ENCODE data around the gene ANKDD1A.

ANKDD1A gene

DNA sequence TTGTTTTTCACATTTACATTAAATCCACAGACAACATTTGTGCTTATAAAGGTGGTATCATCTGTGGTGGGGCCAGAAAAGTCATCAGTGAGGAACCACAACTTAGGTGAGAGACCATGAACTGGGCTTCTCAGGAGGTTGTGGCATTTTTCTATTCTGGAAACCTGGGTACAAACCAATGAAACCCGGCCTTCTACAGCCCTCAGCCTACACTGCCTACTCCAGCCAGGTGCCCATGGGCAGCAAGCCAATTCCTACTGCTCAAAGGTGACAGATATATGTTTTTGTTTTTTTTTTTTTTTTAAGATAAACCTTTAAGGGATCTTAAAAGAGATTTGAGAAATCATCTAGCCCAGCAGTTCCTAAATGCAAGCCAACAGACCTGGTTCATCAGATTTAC is 57.7 kb downstream of the ANKDD1A start:
- TF ChIP-seq, protein P1, sequence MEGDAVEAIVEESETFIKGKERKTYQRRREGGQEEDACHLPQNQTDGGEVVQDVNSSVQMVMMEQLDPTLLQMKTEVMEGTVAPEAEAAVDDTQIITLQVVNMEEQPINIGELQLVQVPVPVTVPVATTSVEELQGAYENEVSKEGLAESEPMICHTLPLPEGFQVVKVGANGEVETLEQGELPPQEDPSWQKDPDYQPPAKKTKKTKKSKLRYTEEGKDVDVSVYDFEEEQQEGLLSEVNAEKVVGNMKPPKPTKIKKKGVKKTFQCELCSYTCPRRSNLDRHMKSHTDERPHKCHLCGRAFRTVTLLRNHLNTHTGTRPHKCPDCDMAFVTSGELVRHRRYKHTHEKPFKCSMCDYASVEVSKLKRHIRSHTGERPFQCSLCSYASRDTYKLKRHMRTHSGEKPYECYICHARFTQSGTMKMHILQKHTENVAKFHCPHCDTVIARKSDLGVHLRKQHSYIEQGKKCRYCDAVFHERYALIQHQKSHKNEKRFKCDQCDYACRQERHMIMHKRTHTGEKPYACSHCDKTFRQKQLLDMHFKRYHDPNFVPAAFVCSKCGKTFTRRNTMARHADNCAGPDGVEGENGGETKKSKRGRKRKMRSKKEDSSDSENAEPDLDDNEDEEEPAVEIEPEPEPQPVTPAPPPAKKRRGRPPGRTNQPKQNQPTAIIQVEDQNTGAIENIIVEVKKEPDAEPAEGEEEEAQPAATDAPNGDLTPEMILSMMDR (IDR thresholded peaks at IDR 0.05; ENCODE audit: low read depth, low read length), result no peak
- no peak for DNase-seq (ENCODE audit: low read depth, low spot score)
- in situ Hi-C loops (cut with HindIII; ENCODE audit: low sequenced_read_pairs), result no loop called here
- no peak overlapping the region for H3K4me3 ChIP-seq (ENCODE audit: low read depth, low read length)

DNA sequence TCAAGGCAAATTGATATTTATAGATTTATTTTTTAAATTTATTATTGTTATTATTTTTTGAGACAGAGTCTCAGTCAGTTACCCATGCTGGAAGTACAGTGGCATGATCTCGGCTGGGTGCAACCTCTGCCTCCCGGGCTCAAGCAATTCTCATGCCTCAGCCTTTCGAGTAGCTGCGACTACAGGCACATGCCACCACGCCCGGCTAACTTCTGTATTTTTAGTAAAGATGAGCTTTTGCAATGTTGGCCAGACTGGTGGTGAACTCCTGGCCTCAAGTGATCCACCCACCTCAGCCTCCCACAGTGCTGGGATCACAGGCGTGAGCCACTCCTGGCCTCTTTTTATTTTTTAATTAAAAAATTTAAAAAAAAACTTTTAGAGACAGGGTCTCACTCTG is 59.0 kb downstream of the ANKDD1A start:
- in situ Hi-C loops (cut with HindIII; ENCODE audit: low sequenced_read_pairs), result no loop called here
- no peak overlapping the region for H3K4me3 ChIP-seq (ENCODE audit: low read depth, low read length)
- DNase-seq (ENCODE audit: low read depth, low spot score), result no peak
- TF ChIP-seq, protein P1 (IDR thresholded peaks at IDR 0.05; ENCODE audit: low read depth, low read length), result no peak

DNA sequence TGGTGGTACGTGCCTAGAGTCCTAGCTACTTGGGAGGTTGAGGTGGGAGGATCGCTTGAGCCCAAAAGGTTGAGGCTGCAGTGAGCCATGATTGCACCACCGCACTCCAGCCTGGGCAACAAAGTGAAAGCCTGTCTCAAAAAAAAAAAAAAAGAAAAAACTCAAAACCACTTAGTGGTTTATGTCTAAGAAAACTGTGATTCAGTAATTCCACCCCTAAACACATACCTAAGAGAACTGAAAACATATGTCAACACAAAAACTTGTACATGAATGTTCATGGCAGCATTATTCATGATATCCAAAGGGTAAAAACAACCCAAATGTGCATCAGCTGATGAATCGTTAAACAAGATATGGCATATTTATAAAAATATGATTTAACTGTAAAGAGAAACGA is 63.7 kb downstream of the ANKDD1A start:
- H3K4me3 ChIP-seq (ENCODE audit: low read depth, low read length), result no peak overlapping the region
- in situ Hi-C loops (cut with HindIII; ENCODE audit: low sequenced_read_pairs), result no loop called here
- TF ChIP-seq, protein P1 (IDR thresholded peaks at IDR 0.05; ENCODE audit: low read depth, low read length), result no peak
- DNase-seq (ENCODE audit: low read depth, low spot score), result no peak

DNA sequence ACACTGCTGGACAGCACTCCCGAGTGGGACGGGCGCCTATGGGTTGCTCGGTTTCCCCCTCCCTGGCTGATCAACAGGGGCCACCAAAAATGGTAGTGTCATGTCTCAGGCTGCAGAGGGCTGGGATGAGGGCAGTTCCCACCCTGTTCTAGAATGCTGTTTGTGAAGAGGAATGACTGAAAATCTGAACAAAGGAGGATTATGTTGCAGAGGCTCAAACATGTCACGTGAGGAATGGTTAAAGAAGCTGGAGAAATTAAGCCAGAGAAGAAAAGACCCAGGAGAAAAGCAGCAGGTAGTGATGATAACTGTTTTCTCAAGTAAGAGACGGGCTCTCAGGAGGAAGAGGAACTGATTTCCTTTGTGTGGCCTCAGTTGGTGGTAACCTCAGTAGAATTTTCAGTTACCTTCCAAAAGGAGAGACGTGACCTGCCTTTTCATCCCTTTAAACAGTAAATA is 67.6 kb downstream of the ANKDD1A start:
- in situ Hi-C loops (cut with HindIII; ENCODE audit: low sequenced_read_pairs), result no loop called here
- TF ChIP-seq, protein P1 (IDR thresholded peaks at IDR 0.05; ENCODE audit: low read depth, low read length), result no peak
- DNase-seq (ENCODE audit: low read depth, low spot score), result no peak
- H3K4me3 ChIP-seq (ENCODE audit: low read depth, low read length), result no peak overlapping the region

DNA sequence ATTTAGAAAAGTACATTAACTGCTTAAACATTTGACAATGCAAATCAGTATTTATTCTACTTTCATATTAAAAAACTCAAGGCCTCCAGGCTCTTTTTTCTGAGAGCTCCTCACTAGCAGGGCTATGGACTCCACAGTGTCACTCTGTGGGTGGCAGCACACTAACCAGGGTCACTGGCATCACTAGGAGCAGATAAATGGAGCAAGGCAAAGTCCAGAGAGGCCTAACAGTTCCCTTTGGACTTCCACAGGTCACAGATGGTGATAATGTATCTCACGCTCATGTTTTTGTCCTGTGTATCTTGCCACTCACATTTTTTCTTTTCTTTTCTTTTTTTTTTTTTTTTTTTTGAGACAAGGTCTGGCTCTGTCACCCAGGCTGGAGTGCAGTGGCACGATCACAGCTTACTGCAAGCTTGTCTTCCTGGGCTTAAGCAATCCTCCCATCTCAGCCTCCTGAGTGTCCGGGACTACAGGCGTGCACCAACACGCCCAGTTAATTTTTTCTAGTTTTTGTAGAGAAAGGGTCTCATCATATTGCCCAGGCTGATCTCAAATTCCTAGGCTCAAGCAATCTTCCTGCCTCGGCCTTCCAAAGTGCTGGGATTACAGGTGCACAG is 70.2 kb downstream of the ANKDD1A start:
- TF ChIP-seq, protein P1 (IDR thresholded peaks at IDR 0.05; ENCODE audit: low read depth, low read length), result no peak
- no peak for DNase-seq (ENCODE audit: low read depth, low spot score)
- in situ Hi-C loops (cut with HindIII; ENCODE audit: low sequenced_read_pairs), result no loop called here
- no peak overlapping the region for H3K4me3 ChIP-seq (ENCODE audit: low read depth, low read length)

DNA sequence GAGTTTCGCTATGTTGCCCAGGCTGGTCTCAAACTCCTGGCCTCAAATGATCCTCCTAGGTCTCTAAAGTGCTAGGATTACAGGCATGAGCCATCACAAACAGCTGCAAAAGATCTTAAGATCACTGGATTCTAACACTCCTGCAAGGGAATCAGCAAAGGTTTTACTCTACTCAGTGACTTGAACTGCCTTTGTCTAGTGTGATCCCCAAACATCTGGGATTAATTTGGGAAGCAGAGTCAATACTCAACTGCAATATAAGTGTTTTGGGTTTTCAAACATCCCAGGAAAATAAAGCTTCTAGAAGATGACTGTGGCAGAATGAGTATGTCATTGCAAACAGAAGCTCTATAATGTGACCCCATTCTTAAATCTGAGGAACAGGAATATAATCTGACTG is 70.8 kb downstream of the ANKDD1A start:
- in situ Hi-C loops (cut with HindIII; ENCODE audit: low sequenced_read_pairs), result no loop called here
- no peak overlapping the region for H3K4me3 ChIP-seq (ENCODE audit: low read depth, low read length)
- no peak for DNase-seq (ENCODE audit: low read depth, low spot score)
- TF ChIP-seq, protein P1 (IDR thresholded peaks at IDR 0.05; ENCODE audit: low read depth, low read length), result no peak

All from astrocyte of the spinal cord (primary cell).